Activated B cell treated with CpG ODN at 0.5 μM for 24 hours (primary cell): ENCODE measurements around the gene MYO9B. TPM values are rescaled to one million over a fixed set of nuclear protein-coding genes. Genes with fewer than 3 reads are reported as not detected.

ENCODE experiments used
- ATAC-seq: fragments of 200-7000 bp; cut with Tn5 transposase; one replicate; pipeline ENCODE4 v1.10.0; 2021; ENCODE audit warnings: low read depth, mild to moderate bottlenecking, moderate library complexity
- CTCF ChIA-PET: fragments of 350-600 bp; sonication (Branson Sonifier 250); formaldehyde crosslinking; loops from one replicate; lab custom pipeline; 2021; ENCODE audit warnings: antibody characterized with exemption; lab: Charles Lee
- POLR2A ChIA-PET: fragments of 350-600 bp; sonication (Branson Sonifier 250); formaldehyde crosslinking; loops from one replicate; lab custom pipeline; 2021; ENCODE audit warnings: antibody characterized with exemption; lab: Charles Lee
- DNase-seq: peaks from one replicate; pipeline ENCODE4 v3.0.0; 2022
- H3K27ac Mint-ChIP-seq: one replicate; pipeline ENCODE4 v1.8.0; 2020; ENCODE audit warnings: mixed read lengths
- H3K27me3 Mint-ChIP-seq: one replicate; pipeline ENCODE4 v1.8.0; 2021; ENCODE audit warnings: mixed read lengths
- H3K36me3 Mint-ChIP-seq: one replicate; pipeline ENCODE4 v1.8.0; 2021; ENCODE audit warnings: low read depth, mixed read lengths
- H3K4me1 Mint-ChIP-seq: one replicate; pipeline ENCODE4 v1.8.0; 2021; ENCODE audit warnings: mixed read lengths
- H3K4me3 Mint-ChIP-seq: one replicate; pipeline ENCODE4 v1.8.0; 2020; ENCODE audit warnings: mild to moderate bottlenecking, mixed read lengths
- H3K9me3 Mint-ChIP-seq: one replicate; pipeline ENCODE4 v1.8.0; 2020; ENCODE audit warnings: mixed read lengths
- CTCF ChIP-seq: fragments of 200-600 bp; IDR thresholded peaks from one replicate; pipeline ENCODE4 v1.8.0; 2022; ENCODE audit warnings: antibody characterized with exemption, mild to moderate bottlenecking
- intact Hi-C: fragments of 100-400 bp; cut with micrococcal nuclease; formaldehyde crosslinking; loops from one replicate; pipeline ENCODE4 v1.15.1; 2024
- total RNA-seq: library from RNA; stranded (reverse); gene quantifications from 2 replicates; pipeline ENCODE4 v1.2.3, GENCODE V29; 2022

The MYO9B gene
- total RNA-seq, 1 donor from 2014 or later, result 239 TPM

GRCh38 chr19:17220207-17220758, 144.7 kb downstream of the MYO9B start:
- TF ChIP-seq CTCF, result no peak
- H3K36me3 Mint-ChIP-seq, result peaks cover 31% of the 10 kb centered on the region
- intact Hi-C loops, result no loop called here
- no peaks in the 10 kb centered on the region for H3K9me3 Mint-ChIP-seq
- ATAC-seq (no peak), DNase-seq (no peak)
- H3K4me3 Mint-ChIP-seq, result no peak overlapping the region
- no peaks in the 10 kb centered on the region for H3K27me3 Mint-ChIP-seq
- peaks cover 8% of the 10 kb centered on the region for H3K4me1 Mint-ChIP-seq
- CTCF ChIA-PET, result no interaction called here
- POLR2A ChIA-PET, result interaction anchor here (0.5 to 0.7 kb wide), 2 partner anchors 28 to 49 kb away, joined by 3 to 6 read pairs; no protein-coding TSS in a partner anchor
- H3K27ac Mint-ChIP-seq, result no peak overlapping the region

- H3K4me1 Mint-ChIP-seq, result peaks cover 6% of the 10 kb centered on the region
- H3K4me3 Mint-ChIP-seq, result peak overlapping the region; percentile 24
- no peak for TF ChIP-seq CTCF
- H3K27me3 Mint-ChIP-seq, result no peaks in the 10 kb centered on the region
- no peak overlapping the region for H3K27ac Mint-ChIP-seq
- CTCF ChIA-PET, result interaction anchor here (1.0 kb wide), 1 partner anchor 11 kb away, joined by 3 read pairs; no protein-coding TSS in a partner anchor
- ATAC-seq (no peak), DNase-seq (no peak)
- intact Hi-C loops, result loop anchor here (5.0 kb wide), 1 partner anchor 98 kb away; no protein-coding TSS in a partner anchor
- no peaks in the 10 kb centered on the region for H3K9me3 Mint-ChIP-seq
- POLR2A ChIA-PET, result interaction anchor here (0.6 to 4.4 kb wide), 9 partner anchors 10 to 163 kb away, joined by 3 to 63 read pairs (median 9); partner anchors contain the start of genes BABAM1, USE1 and USHBP1
- H3K36me3 Mint-ChIP-seq, result peaks cover 10% of the 10 kb centered on the region
These were observed 149.5 kb downstream of the MYO9B start for GRCh38 chr19:17225053-17225452.

GRCh38 chr19:17226002-17226933, 150.7 kb downstream of the MYO9B start, which contains the start of gene OCEL1:
TSS of gene OCEL1 (plus strand) at chr19:17226226. CDS start at chr19:17226248, 22 bp downstream.
- H3K9me3 Mint-ChIP-seq, result no peaks in the 10 kb centered on the region
- H3K4me1 Mint-ChIP-seq, result peaks cover 6% of the 10 kb centered on the region
- H3K4me3 Mint-ChIP-seq, result peak within 1 kb of the TSS; percentile 95
- no peak for TF ChIP-seq CTCF
- ATAC-seq (peak; percentile 90), DNase-seq (peak; percentile 95)
- H3K27me3 Mint-ChIP-seq, result no peaks in the 10 kb centered on the region
- ChIA-PET POLR2A (interaction anchor here (0.6 to 4.4 kb wide), 25 partner anchors 9 to 1148 kb away, joined by 3 to 63 read pairs (median 5); partner anchors contain the start of genes ANO8, BABAM1, HAUS8 and MRPL34), CTCF (interaction anchor here (1.0 to 1.4 kb wide), 3 partner anchors 9 to 47 kb away, joined by 3 read pairs; no protein-coding TSS in a partner anchor)
- intact Hi-C loops, result loop anchor here (1.0 to 5.0 kb wide), 9 partner anchors 9 to 151 kb away; partner anchors contain the start of genes BABAM1, DDA1, HAUS8 and MYO9B
- H3K27ac Mint-ChIP-seq, result peak within 1 kb of the TSS; percentile 97
- peaks cover 9% of the 10 kb centered on the region for H3K36me3 Mint-ChIP-seq

GRCh38 chr19:17227798-17228367, 152.3 kb downstream of the MYO9B start:
- POLR2A ChIA-PET, result interaction anchor here (0.7 to 4.4 kb wide), 4 partner anchors 13 to 103 kb away, joined by 3 to 63 read pairs (median 10); partner anchors contain the start of genes BABAM1 and USE1
- peaks cover 16% of the 10 kb centered on the region for H3K36me3 Mint-ChIP-seq
- DNase-seq (no peak), ATAC-seq (no peak)
- no peak for TF ChIP-seq CTCF
- no peak overlapping the region for H3K4me3 Mint-ChIP-seq
- peaks cover 6% of the 10 kb centered on the region for H3K4me1 Mint-ChIP-seq
- intact Hi-C loops, result loop anchor here (2.0 to 5.0 kb wide), 2 partner anchors 19 to 101 kb away; no protein-coding TSS in a partner anchor
- CTCF ChIA-PET, result no interaction called here
- H3K9me3 Mint-ChIP-seq, result no peaks in the 10 kb centered on the region
- H3K27me3 Mint-ChIP-seq, result no peaks in the 10 kb centered on the region
- no peak overlapping the region for H3K27ac Mint-ChIP-seq
